GM12878 (cell line): ENCODE data around the gene TOM1L1.

Experiments
- CTCF ChIP-seq, 3 experiments: IDR thresholded peaks in 2 of 3; conservative IDR thresholded peaks in 1 of 3; 2 replicates each; pipeline ENCODE4 v1.5.1; 2011; ENCODE audit warnings: low read depth in 3 of 3, low read length in 3 of 3, mild to moderate bottlenecking in 3 of 3, control low read depth in 2 of 3, moderate library complexity in 2 of 3, inconsistent platforms in 1 of 3, mixed read lengths in 1 of 3; ENCODE audit not compliant: control insufficient read depth in 2 of 3, insufficient read depth in 1 of 3; ENCODE audit errors: extremely low read depth in 1 of 3
- EP300 ChIP-seq, 2 experiments: fragments of 150-350 bp in 1 of 2; IDR thresholded peaks; 2 replicates each; pipeline ENCODE4 v1.6.1; 2011 to 2012; ENCODE audit warnings: low read depth in 2 of 2, low read length in 2 of 2, borderline replicate concordance in 1 of 2, improper control_type of control experiment in 1 of 2, inconsistent platforms in 1 of 2; ENCODE audit not compliant: control insufficient read depth in 1 of 2
- REST ChIP-seq: IDR thresholded peaks from 2 replicates; pipeline ENCODE4 v1.6.1; 2012; ENCODE audit warnings: mild to moderate bottlenecking, low read depth, low read length

- TF ChIP-seq CTCF (IDR thresholded peaks at IDR 0.05 in 2 of 3, conservative IDR thresholded peaks at IDR 0.05 in 1 of 3; ENCODE audit: control insufficient read depth in 2 of 3, extremely low read depth in 1 of 3, insufficient read depth in 1 of 3, low read depth in 3 of 3, low read length in 3 of 3) (no peak), REST (no peak), EP300 (IDR thresholded peaks at IDR 0.05; ENCODE audit: borderline replicate concordance in 1 of 2, control insufficient read depth in 1 of 2, low read depth in 2 of 2, low read length in 2 of 2) (no peak)
Measured at GRCh38 chr17:54899201-54899600, 1.5 kb upstream of the TOM1L1 start.
